HepG2 (cell line): ENCODE data around the gene PSD4. TPM values are rescaled to one million over a fixed set of nuclear protein-coding genes. Genes with fewer than 3 reads are reported as not detected.

Experiments used
- ASH2L ChIP-seq: fragments of 300-600, 200-600 bp; sonication (generic); IDR thresholded peaks from 2 replicates; pipeline ENCODE4 v1.7.0; 2017; ENCODE audit warnings: low read depth, mild to moderate bottlenecking, moderate library complexity, mixed read lengths, low read length; ENCODE audit not compliant: insufficient read length
- BCLAF1 ChIP-seq: fragments of 450-650 bp; IDR thresholded peaks from 2 replicates; pipeline ENCODE4 v1.6.1; 2017; ENCODE audit warnings: mild to moderate bottlenecking
- FOXA3 ChIP-seq: IDR thresholded peaks from 2 replicates; pipeline ENCODE4 v1.6.1; 2016; ENCODE audit warnings: missing genetic modification reagents, missing compliant biosample characterization
- HNF4A ChIP-seq: sonication (generic); formaldehyde crosslinking; IDR thresholded peaks from 2 replicates; pipeline ENCODE4 v1.4.0; 2020; ENCODE audit warnings: missing genetic modification reagents
- ISL2 ChIP-seq: sonication (generic); formaldehyde crosslinking; IDR thresholded peaks from 2 replicates; pipeline ENCODE4 v1.5.0; 2020; ENCODE audit warnings: missing genetic modification reagents
- KMT2A ChIP-seq: sonication (generic); formaldehyde crosslinking; IDR thresholded peaks from 2 replicates; pipeline ENCODE4 v1.4.0; 2020; ENCODE audit warnings: missing genetic modification reagents
- POGZ ChIP-seq: sonication (generic); formaldehyde crosslinking; IDR thresholded peaks from 2 replicates; pipeline ENCODE4 v1.4.0; 2020; ENCODE audit warnings: mild to moderate bottlenecking, missing genetic modification reagents
- RAD51 ChIP-seq: fragments of 450-650 bp; IDR thresholded peaks from 2 replicates; pipeline ENCODE4 v1.6.1; 2016; ENCODE audit warnings: borderline replicate concordance
- TMF1 ChIP-seq: sonication (generic); formaldehyde crosslinking; IDR thresholded peaks from 2 replicates; pipeline ENCODE4 v1.8.1; 2022; ENCODE audit warnings: low read depth, missing genetic modification reagents
- ZMYM3 ChIP-seq: sonication (generic); formaldehyde crosslinking; IDR thresholded peaks from 2 replicates; pipeline ENCODE4 v1.5.1; 2020; ENCODE audit warnings: mild to moderate bottlenecking, missing genetic modification reagents
- ZNF3 ChIP-seq: IDR thresholded peaks from 2 replicates; pipeline ENCODE4 v1.7.0; 2017; ENCODE audit warnings: inconsistent platforms
- ZNF572 ChIP-seq: sonication (generic); formaldehyde crosslinking; IDR thresholded peaks from 2 replicates; pipeline ENCODE4 v1.5.1; 2020; ENCODE audit warnings: mild to moderate bottlenecking, missing genetic modification reagents
- ZNF768 ChIP-seq: sonication (generic); formaldehyde crosslinking; IDR thresholded peaks from 2 replicates; pipeline ENCODE4 v1.4.0; 2020; ENCODE audit warnings: missing genetic modification reagents
- ZSCAN20 ChIP-seq: sonication (generic); formaldehyde crosslinking; IDR thresholded peaks from 2 replicates; pipeline ENCODE4 v1.4.0; 2020; ENCODE audit warnings: missing genetic modification reagents, mild to moderate bottlenecking, borderline replicate concordance
- ZSCAN25 ChIP-seq: sonication (generic); formaldehyde crosslinking; IDR thresholded peaks from 2 replicates; pipeline ENCODE4 v1.8.0; 2022; ENCODE audit warnings: mild to moderate bottlenecking, missing genetic modification reagents
- polyA plus RNA-seq, 8 experiments: library from polyadenylated mRNA; depleted of rRNA in 3 of 8; stranded (reverse) in 7 of 8; unstranded in 1 of 8; fragments of >200 nt; fragmentation: Illumina TruSeq in 4 of 8; extraction: Trizol in 4 of 8; gene quantifications; 2 replicates each; pipeline versions ENCODE4 v1.2.1 to v1.2.3, GENCODE V29; 2011 to 2016; ENCODE audit warnings: low read depth in 4 of 8, missing spikeins in 1 of 8, mixed read lengths in 1 of 8; ENCODE audit not compliant: insufficient read depth in 1 of 8
- total RNA-seq, 5 experiments: library from RNA; depleted of rRNA; stranded (reverse); fragments of >200 nt; fragmentation: Illumina TruSeq; extraction: Trizol; gene quantifications; 2 replicates each; pipeline ENCODE4 v1.2.3, GENCODE V29; 2016; ENCODE audit warnings: low read depth in 1 of 5
- TF ChIP-seq, protein P1 (sequence below): sonication (generic); formaldehyde crosslinking; IDR thresholded peaks from 2 replicates; pipeline ENCODE4 v1.5.1; 2020; ENCODE audit warnings: mild to moderate bottlenecking, missing genetic modification reagents, borderline replicate concordance
- TF ChIP-seq, protein P2 (sequence below): sonication (generic); formaldehyde crosslinking; IDR thresholded peaks from 2 replicates; pipeline ENCODE4 v1.5.0; 2020; ENCODE audit warnings: missing genetic modification reagents, mild to moderate bottlenecking, borderline replicate concordance

The PSD4 gene
- total and polyA plus RNA-seq, 2 of the 13 experiments (the other 11 are each of a cell fraction or from before 2014, with no cell fraction given) = 5.8 to 9.4 TPM

- no peak for TF ChIP-seq KMT2A (CRISPR knock-in tag)
- TF ChIP-seq ZSCAN20 = no peak
- peak; percentile 81 for TF ChIP-seq ZNF768 (CRISPR knock-in tag)
- TF ChIP-seq, protein P1, sequence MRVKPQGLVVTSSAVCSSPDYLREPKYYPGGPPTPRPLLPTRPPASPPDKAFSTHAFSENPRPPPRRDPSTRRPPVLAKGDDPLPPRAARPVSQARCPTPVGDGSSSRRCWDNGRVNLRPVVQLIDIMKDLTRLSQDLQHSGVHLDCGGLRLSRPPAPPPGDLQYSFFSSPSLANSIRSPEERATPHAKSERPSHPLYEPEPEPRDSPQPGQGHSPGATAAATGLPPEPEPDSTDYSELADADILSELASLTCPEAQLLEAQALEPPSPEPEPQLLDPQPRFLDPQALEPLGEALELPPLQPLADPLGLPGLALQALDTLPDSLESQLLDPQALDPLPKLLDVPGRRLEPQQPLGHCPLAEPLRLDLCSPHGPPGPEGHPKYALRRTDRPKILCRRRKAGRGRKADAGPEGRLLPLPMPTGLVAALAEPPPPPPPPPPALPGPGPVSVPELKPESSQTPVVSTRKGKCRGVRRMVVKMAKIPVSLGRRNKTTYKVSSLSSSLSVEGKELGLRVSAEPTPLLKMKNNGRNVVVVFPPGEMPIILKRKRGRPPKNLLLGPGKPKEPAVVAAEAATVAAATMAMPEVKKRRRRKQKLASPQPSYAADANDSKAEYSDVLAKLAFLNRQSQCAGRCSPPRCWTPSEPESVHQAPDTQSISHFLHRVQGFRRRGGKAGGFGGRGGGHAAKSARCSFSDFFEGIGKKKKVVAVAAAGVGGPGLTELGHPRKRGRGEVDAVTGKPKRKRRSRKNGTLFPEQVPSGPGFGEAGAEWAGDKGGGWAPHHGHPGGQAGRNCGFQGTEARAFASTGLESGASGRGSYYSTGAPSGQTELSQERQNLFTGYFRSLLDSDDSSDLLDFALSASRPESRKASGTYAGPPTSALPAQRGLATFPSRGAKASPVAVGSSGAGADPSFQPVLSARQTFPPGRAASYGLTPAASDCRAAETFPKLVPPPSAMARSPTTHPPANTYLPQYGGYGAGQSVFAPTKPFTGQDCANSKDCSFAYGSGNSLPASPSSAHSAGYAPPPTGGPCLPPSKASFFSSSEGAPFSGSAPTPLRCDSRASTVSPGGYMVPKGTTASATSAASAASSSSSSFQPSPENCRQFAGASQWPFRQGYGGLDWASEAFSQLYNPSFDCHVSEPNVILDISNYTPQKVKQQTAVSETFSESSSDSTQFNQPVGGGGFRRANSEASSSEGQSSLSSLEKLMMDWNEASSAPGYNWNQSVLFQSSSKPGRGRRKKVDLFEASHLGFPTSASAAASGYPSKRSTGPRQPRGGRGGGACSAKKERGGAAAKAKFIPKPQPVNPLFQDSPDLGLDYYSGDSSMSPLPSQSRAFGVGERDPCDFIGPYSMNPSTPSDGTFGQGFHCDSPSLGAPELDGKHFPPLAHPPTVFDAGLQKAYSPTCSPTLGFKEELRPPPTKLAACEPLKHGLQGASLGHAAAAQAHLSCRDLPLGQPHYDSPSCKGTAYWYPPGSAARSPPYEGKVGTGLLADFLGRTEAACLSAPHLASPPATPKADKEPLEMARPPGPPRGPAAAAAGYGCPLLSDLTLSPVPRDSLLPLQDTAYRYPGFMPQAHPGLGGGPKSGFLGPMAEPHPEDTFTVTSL (CRISPR knock-in tag) = no peak
- peak; percentile 47; the same call in 1 of the 2 replicates for TF ChIP-seq HNF4A (CRISPR knock-in tag)
- TF ChIP-seq ZNF3 = no peak
- peak; percentile 47; the same call in 1 of the 2 replicates for TF ChIP-seq ZNF572
- no peak for TF ChIP-seq ASH2L
- peak; percentile 95 for TF ChIP-seq ZSCAN25 (CRISPR knock-in tag)
- no peak for TF ChIP-seq TMF1 (CRISPR knock-in tag)
- no peak for TF ChIP-seq ISL2
- TF ChIP-seq, protein P2, sequence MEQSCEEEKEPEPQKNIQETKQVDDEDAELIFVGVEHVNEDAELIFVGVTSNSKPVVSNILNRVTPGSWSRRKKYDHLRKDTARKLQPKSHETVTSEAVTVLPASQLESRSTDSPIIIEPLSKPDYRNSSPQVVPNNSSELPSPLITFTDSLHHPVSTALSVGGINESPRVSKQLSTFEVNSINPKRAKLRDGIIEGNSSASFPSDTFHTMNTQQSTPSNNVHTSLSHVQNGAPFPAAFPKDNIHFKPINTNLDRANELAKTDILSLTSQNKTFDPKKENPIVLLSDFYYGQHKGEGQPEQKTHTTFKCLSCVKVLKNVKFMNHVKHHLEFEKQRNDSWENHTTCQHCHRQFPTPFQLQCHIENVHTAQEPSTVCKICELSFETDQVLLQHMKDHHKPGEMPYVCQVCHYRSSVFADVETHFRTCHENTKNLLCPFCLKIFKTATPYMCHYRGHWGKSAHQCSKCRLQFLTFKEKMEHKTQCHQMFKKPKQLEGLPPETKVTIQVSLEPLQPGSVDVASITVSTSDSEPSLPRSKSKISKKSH (CRISPR knock-in tag) = peak; percentile 63; the same call in 1 of the 2 replicates
- TF ChIP-seq POGZ (CRISPR knock-in tag) = no peak
- no peak for TF ChIP-seq RAD51
- peak; percentile 5; the same call in 1 of the 2 replicates for TF ChIP-seq ZMYM3 (CRISPR knock-in tag)
- no peak for TF ChIP-seq FOXA3
- TF ChIP-seq BCLAF1 = no peak
- TF ChIP-seq, all 625 proteins: peak for 9
Observed at GRCh38 chr2:113172721-113173541, 840 bp upstream of the PSD4 start (continued).
